GM12865 (cell line): Measurements from ENCODE around the gene RRAGD.
A peak's percentile ranks its signal among the peaks of the same experiment; 100 is the strongest.

Experiments
- DNase-seq: peaks from one replicate; pipeline ENCODE4 v3.0.0; 2010; ENCODE audit warnings: low read depth
- H3K4me3 ChIP-seq: 2 replicates; pipeline ENCODE4 v1.5.1; 2011; ENCODE audit warnings: mild to moderate bottlenecking, low read depth, low read length, control low read depth
- TF ChIP-seq, protein P1 (sequence below): IDR thresholded peaks from 2 replicates; pipeline ENCODE4 v1.5.1; 2011; ENCODE audit warnings: low read length, control low read depth, low read depth, inconsistent platforms; ENCODE audit not compliant: insufficient read depth; ENCODE audit errors: missing control alignments

RRAGD gene

GRCh38 chr6:89364586-89364985 is 47.5 kb downstream of the RRAGD start:
- peak; percentile 35 for DNase-seq
- TF ChIP-seq, protein P1, sequence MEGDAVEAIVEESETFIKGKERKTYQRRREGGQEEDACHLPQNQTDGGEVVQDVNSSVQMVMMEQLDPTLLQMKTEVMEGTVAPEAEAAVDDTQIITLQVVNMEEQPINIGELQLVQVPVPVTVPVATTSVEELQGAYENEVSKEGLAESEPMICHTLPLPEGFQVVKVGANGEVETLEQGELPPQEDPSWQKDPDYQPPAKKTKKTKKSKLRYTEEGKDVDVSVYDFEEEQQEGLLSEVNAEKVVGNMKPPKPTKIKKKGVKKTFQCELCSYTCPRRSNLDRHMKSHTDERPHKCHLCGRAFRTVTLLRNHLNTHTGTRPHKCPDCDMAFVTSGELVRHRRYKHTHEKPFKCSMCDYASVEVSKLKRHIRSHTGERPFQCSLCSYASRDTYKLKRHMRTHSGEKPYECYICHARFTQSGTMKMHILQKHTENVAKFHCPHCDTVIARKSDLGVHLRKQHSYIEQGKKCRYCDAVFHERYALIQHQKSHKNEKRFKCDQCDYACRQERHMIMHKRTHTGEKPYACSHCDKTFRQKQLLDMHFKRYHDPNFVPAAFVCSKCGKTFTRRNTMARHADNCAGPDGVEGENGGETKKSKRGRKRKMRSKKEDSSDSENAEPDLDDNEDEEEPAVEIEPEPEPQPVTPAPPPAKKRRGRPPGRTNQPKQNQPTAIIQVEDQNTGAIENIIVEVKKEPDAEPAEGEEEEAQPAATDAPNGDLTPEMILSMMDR: no peak
- no peak overlapping the region for H3K4me3 ChIP-seq

DNA sequence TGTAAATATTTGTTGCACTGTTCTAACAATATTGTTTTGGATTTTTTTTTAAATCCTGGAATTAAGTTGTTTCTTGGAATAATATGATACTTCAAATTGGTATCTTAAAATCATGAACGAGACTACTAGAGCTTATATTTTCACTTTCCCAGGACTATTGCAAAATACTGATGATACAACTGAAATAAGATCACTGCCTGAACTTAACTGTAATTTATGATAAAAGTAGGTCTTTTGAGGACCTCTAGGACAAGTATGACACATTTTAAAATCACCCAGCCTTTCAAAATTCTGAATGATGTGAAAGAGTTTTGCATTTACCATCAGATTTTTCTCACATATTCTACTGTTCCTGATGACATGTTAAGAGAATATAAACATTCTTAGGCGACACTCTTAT is 50.9 kb downstream of the RRAGD start:
- H3K4me3 ChIP-seq: peak overlapping the region; percentile 58
- no peak for DNase-seq
- TF ChIP-seq, protein P1: no peak

GRCh38 chr6:89360415-89360999 is 51.6 kb downstream of the RRAGD start:
- peak overlapping the region; percentile 58 for H3K4me3 ChIP-seq
- TF ChIP-seq, protein P1: no peak
- DNase-seq: peak; percentile 74

DNA sequence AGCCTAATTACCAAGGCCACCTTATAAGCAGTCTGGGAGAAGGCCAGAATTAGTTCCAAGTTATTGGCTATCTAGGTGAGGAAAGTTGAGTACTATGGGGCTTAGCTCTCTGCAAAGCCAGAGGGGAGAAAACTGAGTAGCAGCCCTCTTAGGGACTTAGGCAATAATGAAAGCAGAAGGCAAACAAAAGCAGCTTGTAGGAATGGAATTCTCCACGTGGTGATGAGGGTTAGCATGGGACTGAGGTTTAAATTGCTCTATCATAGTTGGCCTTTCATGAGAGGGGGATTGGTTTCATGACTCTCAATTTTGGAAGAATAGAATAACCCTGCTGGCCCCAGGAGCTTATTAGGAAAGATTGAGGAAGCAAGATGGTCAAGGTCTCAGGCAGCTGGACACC is 52.5 kb downstream of the RRAGD start:
- H3K4me3 ChIP-seq: peak overlapping the region; percentile 58
- TF ChIP-seq, protein P1: no peak
- peak; percentile 29 for DNase-seq

GRCh38 chr6:89357390-89357789 is 54.7 kb downstream of the RRAGD start:
- TF ChIP-seq, protein P1: no peak
- DNase-seq: peak; percentile 94
- peak overlapping the region; percentile 58 for H3K4me3 ChIP-seq

DNA sequence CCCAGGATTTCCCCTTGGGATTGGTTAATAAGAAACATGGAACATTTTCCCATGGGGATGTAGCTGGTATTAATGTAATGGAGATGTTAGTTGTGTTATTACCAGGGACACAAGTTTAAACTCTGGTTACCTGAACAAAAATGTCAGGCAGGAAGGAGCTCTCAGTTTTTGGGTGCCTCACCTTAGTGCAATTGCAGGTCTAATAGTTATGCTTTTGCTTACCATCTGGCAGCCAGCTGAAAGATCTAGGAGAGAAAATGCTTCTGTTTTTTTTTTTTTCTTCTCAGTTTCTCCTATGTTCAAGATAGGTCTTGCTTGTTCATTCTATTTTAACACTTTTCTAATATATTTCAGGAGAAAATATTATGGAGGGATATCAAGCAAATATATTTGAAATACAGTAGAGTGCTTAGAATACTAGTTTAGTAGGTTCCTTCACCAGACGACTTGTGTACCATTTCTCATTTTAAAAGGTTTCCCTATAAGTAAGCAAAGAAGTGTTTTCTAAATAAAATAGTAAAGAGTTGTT is 55.4 kb downstream of the RRAGD start:
- peak overlapping the region; percentile 58 for H3K4me3 ChIP-seq
- TF ChIP-seq, protein P1: no peak
- peak; percentile 73 for DNase-seq
